Smooth muscle cell (in vitro differentiated cells): ENCODE measurements around the gene TMA7. TPM values are rescaled to one million over a fixed set of nuclear protein-coding genes. Genes with fewer than 3 reads are reported as not detected.

Source experiments
- DNase-seq: peaks from one replicate; lab custom pipeline; 2025; ENCODE audit not compliant: unreplicated experiment; lab: John Stamatoyannopoulos, UW
- H2AFZ ChIP-seq: fragments of 200-600 bp; sonication (generic); 2 replicates; pipeline ENCODE4 v1.6.0; 2016; ENCODE audit warnings: antibody characterized with exemption, low read depth, mild to moderate bottlenecking
- H3F3A ChIP-seq: fragments of 200-600 bp; sonication (generic); 2 replicates; pipeline ENCODE4 v1.6.0; 2017; ENCODE audit warnings: antibody characterized with exemption, low read depth
- H3K27ac ChIP-seq: fragments of 200-600 bp; sonication (generic); 2 replicates; pipeline ENCODE4 v1.5.1; 2016; ENCODE audit warnings: low read depth, mild to moderate bottlenecking
- H3K27me3 ChIP-seq: fragments of 200-600 bp; sonication (generic); 2 replicates; pipeline ENCODE4 v1.6.1; 2016; ENCODE audit warnings: low read depth, mild to moderate bottlenecking
- H3K36me3 ChIP-seq: fragments of 200-600 bp; sonication (generic); 2 replicates; pipeline ENCODE4 v1.5.1; 2016; ENCODE audit warnings: low read depth
- H3K4me1 ChIP-seq: fragments of 200-600 bp; sonication (generic); 2 replicates; pipeline ENCODE4 v1.5.1; 2016; ENCODE audit warnings: low read depth
- H3K4me2 ChIP-seq: fragments of 200-600 bp; sonication (generic); 2 replicates; pipeline ENCODE4 v1.6.0; 2016; ENCODE audit warnings: mild to moderate bottlenecking
- H3K4me3 ChIP-seq: fragments of 200-600 bp; sonication (generic); 2 replicates; pipeline ENCODE4 v1.5.1; 2016; ENCODE audit warnings: mild to moderate bottlenecking
- H3K79me2 ChIP-seq: fragments of 200-600 bp; sonication (generic); 2 replicates; pipeline ENCODE4 v1.6.0; 2016; ENCODE audit warnings: low read depth, mild to moderate bottlenecking
- H3K9ac ChIP-seq: fragments of 200-600 bp; sonication (generic); 2 replicates; pipeline ENCODE4 v1.6.0; 2016; ENCODE audit warnings: low read depth
- H3K9me3 ChIP-seq: fragments of 200-600 bp; sonication (generic); replicated peaks from 2 replicates; pipeline ENCODE4 v1.5.1; 2016; ENCODE audit warnings: low read depth
- H4K20me1 ChIP-seq: fragments of 200-600 bp; sonication (generic); 2 replicates; pipeline ENCODE4 v1.6.0; 2016; ENCODE audit warnings: low read depth
- CTCF ChIP-seq: fragments of 200-600 bp; sonication (generic); IDR thresholded peaks from 2 replicates; pipeline ENCODE4 v1.5.1; 2017; ENCODE audit warnings: borderline replicate concordance, mild to moderate bottlenecking, antibody characterized with exemption; ENCODE audit not compliant: insufficient read depth, poor library complexity, severe bottlenecking
- WGBS: methylation state at CpG from one replicate; pipeline ENCODE4 v1.1.7; 2016; ENCODE audit warnings: low lambda C conversion rate; 5-methylcytosine and 5-hydroxymethylcytosine counted together
- polyA plus RNA-seq: library from polyadenylated mRNA; unstranded; fragments of >200 nt; fragmentation: Nextera tagmentation; extraction: Ambion mirVana; gene quantifications from 2 replicates; pipeline ENCODE4 v1.2.1, GENCODE V29; 2016
- total RNA-seq: library from RNA; depleted of rRNA; stranded (reverse); fragments of >200 nt; gene quantifications from 2 replicates; pipeline ENCODE4 v1.2.3, GENCODE V29; 2014

Gene TMA7
- total and polyA plus RNA-seq, 2 experiments from 2014 or later, result 343 to 491 TPM

- WGBS, result 94% methylated on average over 15 of the region's 15 CpGs
- H3K79me2 ChIP-seq, result no peaks in the 10 kb centered on the region
- H3K9me3 ChIP-seq, result no peaks in the 10 kb centered on the region
- no peaks in the 10 kb centered on the region for H3K27me3 ChIP-seq
- H3F3A ChIP-seq, result no peaks in the 10 kb centered on the region
- no peaks in the 10 kb centered on the region for H4K20me1 ChIP-seq
- H3K27ac ChIP-seq, result no peak overlapping the region
- DNase-seq, result no peak
- no peak for TF ChIP-seq CTCF
- no peak overlapping the region for H3K9ac ChIP-seq
- no peaks in the 10 kb centered on the region for H3K4me1 ChIP-seq
- no peak overlapping the region for H3K4me2 ChIP-seq
- H3K4me3 ChIP-seq, result no peak overlapping the region
- H3K36me3 ChIP-seq, result no peaks in the 10 kb centered on the region
- H2AFZ ChIP-seq, result no peak overlapping the region
Measured at GRCh38 chr3:48403533-48404439, 36.3 kb upstream of the TMA7 start.

GRCh38 chr3:48404440-48405342 is 35.4 kb upstream of the TMA7 start:
- no peak overlapping the region for H3K4me2 ChIP-seq
- no peak overlapping the region for H2AFZ ChIP-seq
- H3K27ac ChIP-seq, result no peak overlapping the region
- no peak for TF ChIP-seq CTCF
- H3K4me1 ChIP-seq, result no peaks in the 10 kb centered on the region
- H4K20me1 ChIP-seq, result no peaks in the 10 kb centered on the region
- H3K79me2 ChIP-seq, result no peaks in the 10 kb centered on the region
- H3K4me3 ChIP-seq, result no peak overlapping the region
- no peaks in the 10 kb centered on the region for H3F3A ChIP-seq
- DNase-seq, result no peak
- no peaks in the 10 kb centered on the region for H3K36me3 ChIP-seq
- no peaks in the 10 kb centered on the region for H3K9me3 ChIP-seq
- H3K9ac ChIP-seq, result no peak overlapping the region
- WGBS, result 93% methylated on average over 21 of the region's 21 CpGs
- H3K27me3 ChIP-seq, result no peaks in the 10 kb centered on the region

- Histone ChIP-seq H3K9ac (no peak overlapping the region), H3K36me3 (no peaks in the 10 kb centered on the region), H3K4me2 (no peak overlapping the region), H3K27me3 (no peaks in the 10 kb centered on the region), H3K27ac (no peak overlapping the region), H3F3A (no peaks in the 10 kb centered on the region), H3K79me2 (no peaks in the 10 kb centered on the region), H3K9me3 (no peaks in the 10 kb centered on the region), H3K4me3 (no peak overlapping the region), H3K4me1 (no peaks in the 10 kb centered on the region), H2AFZ (no peak overlapping the region), H4K20me1 (no peaks in the 10 kb centered on the region)
- TF ChIP-seq CTCF, result no peak
- WGBS, result 98% methylated on average over 13 of the region's 13 CpGs
- no peak for DNase-seq
Measured at GRCh38 chr3:48405343-48405881, 34.6 kb upstream of the TMA7 start.
